PFSK-1 (cell line): Measurements from ENCODE around the gene CACNA1B.

ENCODE experiments used
- POLR2AphosphoS5 ChIP-seq: IDR thresholded peaks from 2 replicates; pipeline ENCODE4 v1.6.1; 2012; ENCODE audit warnings: low read depth, mild to moderate bottlenecking, control low read depth, low read length, moderate library complexity
- REST ChIP-seq, 2 experiments: IDR thresholded peaks; 2 replicates each; pipeline versions ENCODE4 v1.6.1 to v1.8.0; 2011 to 2012; ENCODE audit warnings: low read depth in 2 of 2, low read length in 2 of 2, control low read depth in 1 of 2, inconsistent platforms in 1 of 2, mild to moderate bottlenecking in 1 of 2, moderate library complexity in 1 of 2; ENCODE audit not compliant: insufficient read depth in 1 of 2
- TAF1 ChIP-seq: IDR thresholded peaks from 2 replicates; pipeline ENCODE4 v1.6.1; 2012; ENCODE audit warnings: low read length, control low read depth, borderline replicate concordance; ENCODE audit not compliant: insufficient read depth

GRCh38 chr9:137972988-137973470, 95.4 kb downstream of the CACNA1B start:
- no peak for TF ChIP-seq POLR2AphosphoS5
- TF ChIP-seq TAF1: no peak
- TF ChIP-seq REST (IDR thresholded peaks at IDR 0.05; ENCODE audit: insufficient read depth in 1 of 2, low read depth in 2 of 2, low read length in 2 of 2): no peak
